CD14-positive monocyte (primary cell): ENCODE data around the gene NTRK1. TPM values are rescaled to one million over a fixed set of nuclear protein-coding genes. Genes with fewer than 3 reads are reported as not detected.

Experiments used
- DNase-seq, 3 donors: peaks; one replicate each; pipeline ENCODE4 v3.0.0-alpha.2; 2011 to 2022
- H2AFZ ChIP-seq: 2 replicates; pipeline ENCODE4 v1.6.0; 2012; ENCODE audit warnings: mild to moderate bottlenecking, low read depth, low read length, inconsistent platforms; ENCODE audit not compliant: insufficient read depth, poor library complexity, severe bottlenecking
- H3K27ac ChIP-seq, 2 donors: 1 replicate in 1 of 2; 2 replicates in 1 of 2; pipeline ENCODE4 v1.5.1; 2012 to 2013; ENCODE audit warnings: low read length in 2 of 2, control low read depth in 1 of 2, inconsistent platforms in 1 of 2, low read depth in 1 of 2, mild to moderate bottlenecking in 1 of 2
- H3K27me3 ChIP-seq, 2 donors: one replicate each; pipeline versions ENCODE4 v1.6.0 to v1.6.1; 2011 to 2013; ENCODE audit warnings: low read length in 2 of 2; ENCODE audit not compliant: control insufficient read depth in 2 of 2, insufficient read depth in 2 of 2
- H3K36me3 ChIP-seq, 2 donors: replicated peaks in 1 of 2; 1 replicate in 1 of 2; 2 replicates in 1 of 2; pipeline versions ENCODE4 v1.5.1 to v1.6.1; 2012 to 2013; ENCODE audit warnings: low read length in 2 of 2, control low read depth in 1 of 2, inconsistent platforms in 1 of 2, mild to moderate bottlenecking in 1 of 2; ENCODE audit not compliant: insufficient read depth in 2 of 2, control insufficient read depth in 1 of 2
- H3K4me1 ChIP-seq, 2 donors: 1 replicate in 1 of 2; 2 replicates in 1 of 2; pipeline versions ENCODE4 v1.5.1 to v1.6.1; 2012 to 2013; ENCODE audit warnings: low read length in 2 of 2, control low read depth in 1 of 2, inconsistent platforms in 1 of 2, mild to moderate bottlenecking in 1 of 2, moderate library complexity in 1 of 2; ENCODE audit not compliant: insufficient read depth in 2 of 2, control insufficient read depth in 1 of 2
- H3K4me2 ChIP-seq: replicated peaks from 2 replicates; pipeline ENCODE3; 2012; ENCODE audit warnings: low read length, moderate library complexity, mild to moderate bottlenecking; ENCODE audit not compliant: poor library complexity, severe bottlenecking; ENCODE audit errors: extremely low read depth
- H3K4me3 ChIP-seq, 3 experiments: fragments of 200-600 bp in 1 of 3; sonication (generic) in 1 of 3; replicated peaks in 1 of 3; 1 replicate in 2 of 3; 2 replicates in 1 of 3; pipeline ENCODE4 v1.5.1; 2011 to 2013; ENCODE audit warnings: low read length in 3 of 3, mild to moderate bottlenecking in 3 of 3, control low read depth in 2 of 3, low read depth in 2 of 3, inconsistent platforms in 1 of 3, moderate library complexity in 1 of 3
- H3K79me2 ChIP-seq: 2 replicates; pipeline ENCODE4 v1.6.0; 2012; ENCODE audit warnings: mild to moderate bottlenecking, control low read depth, inconsistent platforms, low read length, moderate library complexity; ENCODE audit not compliant: insufficient read depth
- H3K9ac ChIP-seq: 2 replicates; pipeline ENCODE4 v1.6.0; 2017; ENCODE audit warnings: low read length, mild to moderate bottlenecking; ENCODE audit not compliant: insufficient read depth, poor library complexity, severe bottlenecking
- H3K9me3 ChIP-seq, 2 donors: replicated peaks in 1 of 2; 1 replicate in 1 of 2; 2 replicates in 1 of 2; pipeline versions ENCODE4 v1.5.1 to v1.6.1; 2012 to 2013; ENCODE audit warnings: low read length in 2 of 2, control low read depth in 1 of 2; ENCODE audit not compliant: control insufficient read depth in 1 of 2, insufficient read depth in 1 of 2
- H4K20me1 ChIP-seq: 2 replicates; pipeline ENCODE4 v1.6.0; 2012; ENCODE audit warnings: mild to moderate bottlenecking, low read length, control low read depth, moderate library complexity; ENCODE audit not compliant: insufficient read depth
- H3K27ac Mint-ChIP-seq, 7 donors: one replicate each; pipeline ENCODE4 v1.8.0; 2020; ENCODE audit warnings: mild to moderate bottlenecking in 7 of 7, mixed read lengths in 7 of 7, moderate library complexity in 6 of 7, inconsistent platforms in 2 of 7
- H3K27me3 Mint-ChIP-seq, 3 donors: one replicate each; pipeline ENCODE4 v1.8.0; 2021 to 2022; ENCODE audit warnings: low read depth in 3 of 3, mild to moderate bottlenecking in 3 of 3, mixed read lengths in 3 of 3, moderate library complexity in 3 of 3, inconsistent platforms in 1 of 3
- H3K36me3 Mint-ChIP-seq, 2 donors: one replicate each; pipeline ENCODE4 v1.8.0; 2020; ENCODE audit warnings: mixed read lengths in 2 of 2, inconsistent platforms in 1 of 2, mild to moderate bottlenecking in 1 of 2
- H3K4me1 Mint-ChIP-seq: one replicate; pipeline ENCODE4 v1.8.0; 2020; ENCODE audit warnings: mild to moderate bottlenecking, mixed read lengths
- H3K4me3 Mint-ChIP-seq, 2 donors: one replicate each; pipeline ENCODE4 v1.8.0; 2020; ENCODE audit warnings: mild to moderate bottlenecking in 2 of 2, mixed read lengths in 2 of 2, moderate library complexity in 1 of 2
- H3K9me3 Mint-ChIP-seq, 7 donors: one replicate each; pipeline ENCODE4 v1.8.0; 2020 to 2022; ENCODE audit warnings: mixed read lengths in 7 of 7, mild to moderate bottlenecking in 6 of 7, moderate library complexity in 6 of 7, inconsistent platforms in 2 of 7
- WGBS: methylation state at CpG from one replicate; pipeline ENCODE4 v1.1.5; 2013; ENCODE audit warnings: missing lambda C conversion rate; ENCODE audit not compliant: insufficient coverage; 5-methylcytosine and 5-hydroxymethylcytosine counted together
- intact Hi-C, 2 donors: fragments of 100-400 bp; cut with micrococcal nuclease; formaldehyde crosslinking; loops; one replicate each; pipeline versions ENCODE4 v1.15.0 to v1.15.1; 2023
- polyA plus RNA-seq, 3 donors: library from polyadenylated mRNA; depleted of rRNA in 1 of 3; unstranded in 2 of 3; stranded (reverse) in 1 of 3; fragments of 300-500 nt in 2 of 3; fragments of >200 nt in 1 of 3; fragmentation: Illumina TruSeq in 2 of 3; gene quantifications; 1 replicate in 2 of 3; 2 replicates in 1 of 3; pipeline ENCODE4 v1.2.3, GENCODE V29; 2012 to 2021
- TF ChIP-seq, protein P1 (sequence below): fragments of 200-600 bp; IDR thresholded peaks from one replicate; pipeline ENCODE4 v1.8.0; 2022; ENCODE audit warnings: antibody characterized with exemption, mild to moderate bottlenecking

The NTRK1 gene
- polyA plus RNA-seq, 3 donors: 0.03 TPM; not detected in 2

DNA sequence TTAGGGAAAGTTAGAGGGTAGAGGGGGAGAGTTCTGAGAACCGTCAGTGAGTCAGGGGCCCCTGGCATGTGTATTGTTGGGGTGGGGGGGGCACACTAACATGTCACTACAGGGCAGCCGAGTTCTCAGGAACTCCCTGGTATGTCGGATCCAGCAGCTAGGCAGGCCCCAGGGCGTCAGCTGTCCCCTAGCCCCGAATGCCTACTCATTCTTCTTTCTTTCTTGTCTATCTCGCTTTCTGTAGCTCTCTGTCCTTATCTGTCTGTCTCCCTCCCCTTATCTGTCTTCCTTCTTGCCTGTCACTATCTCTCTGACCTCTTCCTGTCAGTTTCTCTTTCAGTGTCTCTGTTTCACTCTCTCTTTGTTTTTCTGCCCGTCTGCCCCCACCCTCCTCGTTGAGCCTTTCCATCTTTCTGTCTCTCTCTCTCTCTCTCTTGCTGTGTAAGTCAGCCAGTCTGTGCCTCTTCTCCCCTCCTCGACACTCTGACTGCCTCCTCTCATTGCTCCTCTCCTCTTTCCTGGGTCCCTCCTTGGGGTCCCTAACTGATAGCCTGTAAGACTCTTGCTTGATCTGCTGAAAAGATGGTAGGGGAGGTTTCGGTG lies 2.4 kb downstream of the NTRK1 start:
- no peaks in the 10 kb centered on the region for H4K20me1 ChIP-seq
- H3K36me3 ChIP-seq: no peaks in the 10 kb centered on the region
- no peak overlapping the region for H3K4me3 ChIP-seq
- peaks cover 0 to 8% of the 10 kb centered on the region in 2 donors for H3K9me3 ChIP-seq
- peaks cover 36 to 48% of the 10 kb centered on the region in 2 donors for H3K27me3 ChIP-seq
- Mint-ChIP-seq H3K36me3 (peaks cover 0 to 5% of the 10 kb centered on the region in 2 donors), H3K9me3 (peaks cover 0 to 6% (median 0%) of the 10 kb centered on the region in 7 donors), H3K27ac (no peak overlapping the region), H3K4me3 (peak overlapping the region in 1 of 2 donors; percentile 35), H3K4me1 (peaks cover 9% of the 10 kb centered on the region), H3K27me3 (peaks cover 63 to 75% (median 63%) of the 10 kb centered on the region in 3 donors)
- H3K27ac ChIP-seq: no peak overlapping the region
- no peak overlapping the region for H3K4me2 ChIP-seq
- no peak for DNase-seq
- WGBS: 70% methylated on average over 8 of the region's 10 CpGs
- H3K79me2 ChIP-seq: no peaks in the 10 kb centered on the region
- peaks cover 5 to 15% of the 10 kb centered on the region in 2 donors for H3K4me1 ChIP-seq
- TF ChIP-seq, protein P1, sequence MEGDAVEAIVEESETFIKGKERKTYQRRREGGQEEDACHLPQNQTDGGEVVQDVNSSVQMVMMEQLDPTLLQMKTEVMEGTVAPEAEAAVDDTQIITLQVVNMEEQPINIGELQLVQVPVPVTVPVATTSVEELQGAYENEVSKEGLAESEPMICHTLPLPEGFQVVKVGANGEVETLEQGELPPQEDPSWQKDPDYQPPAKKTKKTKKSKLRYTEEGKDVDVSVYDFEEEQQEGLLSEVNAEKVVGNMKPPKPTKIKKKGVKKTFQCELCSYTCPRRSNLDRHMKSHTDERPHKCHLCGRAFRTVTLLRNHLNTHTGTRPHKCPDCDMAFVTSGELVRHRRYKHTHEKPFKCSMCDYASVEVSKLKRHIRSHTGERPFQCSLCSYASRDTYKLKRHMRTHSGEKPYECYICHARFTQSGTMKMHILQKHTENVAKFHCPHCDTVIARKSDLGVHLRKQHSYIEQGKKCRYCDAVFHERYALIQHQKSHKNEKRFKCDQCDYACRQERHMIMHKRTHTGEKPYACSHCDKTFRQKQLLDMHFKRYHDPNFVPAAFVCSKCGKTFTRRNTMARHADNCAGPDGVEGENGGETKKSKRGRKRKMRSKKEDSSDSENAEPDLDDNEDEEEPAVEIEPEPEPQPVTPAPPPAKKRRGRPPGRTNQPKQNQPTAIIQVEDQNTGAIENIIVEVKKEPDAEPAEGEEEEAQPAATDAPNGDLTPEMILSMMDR: no peak
- H3K9ac ChIP-seq: no peak overlapping the region
- intact Hi-C loops: no loop called here
- H2AFZ ChIP-seq: no peak overlapping the region

GRCh38 chr1:156863631-156864030 lies 3.0 kb downstream of the NTRK1 start:
- H3K9me3 Mint-ChIP-seq: peaks cover 0 to 6% (median 0%) of the 10 kb centered on the region in 7 donors
- TF ChIP-seq, protein P1: no peak
- peaks cover 0 to 4% of the 10 kb centered on the region in 2 donors for H3K36me3 Mint-ChIP-seq
- H3K27ac Mint-ChIP-seq: no peak overlapping the region
- no peak overlapping the region for H3K27ac ChIP-seq
- no peaks in the 10 kb centered on the region for H3K79me2 ChIP-seq
- peaks cover 58 to 70% (median 58%) of the 10 kb centered on the region in 3 donors for H3K27me3 Mint-ChIP-seq
- H3K9ac ChIP-seq: no peak overlapping the region
- no peak overlapping the region for H3K4me2 ChIP-seq
- no peaks in the 10 kb centered on the region for H4K20me1 ChIP-seq
- intact Hi-C loops: no loop called here
- H2AFZ ChIP-seq: no peak overlapping the region
- peaks cover 5 to 15% of the 10 kb centered on the region in 2 donors for H3K4me1 ChIP-seq
- no peak for DNase-seq
- 84% methylated on average over 7 of the region's 7 CpGs for WGBS
- peak overlapping the region in 1 of 2 donors; percentile 35 for H3K4me3 Mint-ChIP-seq
- no peaks in the 10 kb centered on the region for H3K36me3 ChIP-seq
- no peak overlapping the region for H3K4me3 ChIP-seq
- H3K9me3 ChIP-seq: peaks cover 0 to 8% of the 10 kb centered on the region in 2 donors
- peaks cover 31 to 43% of the 10 kb centered on the region in 2 donors for H3K27me3 ChIP-seq
- H3K4me1 Mint-ChIP-seq: peaks cover 7% of the 10 kb centered on the region
